ENCODE data around the gene CD164. TPM values are rescaled to one million over a fixed set of nuclear protein-coding genes. Genes with fewer than 3 reads are reported as not detected.
"Not testable (repeated sequence)": the region's sequence is repeated elsewhere in the genome, so short reads cannot be mapped to it uniquely, and the experiment has no call there.

Gene CD164
- total RNA-seq, 1 experiment from 2014 or later = 95.6 TPM

DNA sequence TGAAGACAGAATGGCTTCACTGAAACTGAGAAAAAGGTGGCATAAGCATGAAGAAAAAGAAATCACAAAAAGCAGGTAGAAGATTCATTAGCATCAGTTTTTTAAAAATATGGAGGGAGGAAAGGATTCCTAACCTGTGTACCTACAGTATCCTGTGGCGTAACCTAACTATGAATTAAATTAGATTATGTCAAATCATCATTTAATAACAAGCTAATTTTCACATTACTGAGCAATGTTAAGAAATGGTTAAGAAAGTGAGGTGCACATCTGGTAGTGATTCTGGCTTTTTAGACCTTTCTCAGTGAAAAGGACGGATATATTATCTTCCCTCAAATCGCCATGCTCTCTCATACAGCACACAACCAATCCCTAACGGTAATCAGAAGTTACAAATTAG is 12.5 kb downstream of the CD164 start:
- Histone ChIP-seq H3K4me3 (ENCODE audit: low read length) (no peak overlapping the region), H3K9me2 (replicated peaks; ENCODE audit: low read length) (no peaks in the 10 kb centered on the region), H4K20me1 (ENCODE audit: low read length) (no peaks in the 10 kb centered on the region; the same call in 1 of the 2 replicates), H3K4me1 (ENCODE audit: insufficient read depth, low read length) (no peaks in the 10 kb centered on the region), H3F3A (ENCODE audit: low read length, unreplicated experiment) (no peaks in the 10 kb centered on the region), H3K27ac (ENCODE audit: low read length) (no peak overlapping the region), H3K9ac (ENCODE audit: low read length) (no peak overlapping the region), H3K79me2 (ENCODE audit: low read length) (peaks cover 14% of the 10 kb centered on the region), H2AFZ (ENCODE audit: low read length) (no peak overlapping the region), H3K4me2 (ENCODE audit: low read length) (no peak overlapping the region), H3K36me3 (ENCODE audit: low read depth, low read length) (peaks cover 69% of the 10 kb centered on the region), H3K9me3 (ENCODE audit: low read length) (no peaks in the 10 kb centered on the region), H3K27me3 (ENCODE audit: low read length) (no peaks in the 10 kb centered on the region)
- DNase-seq = no peak
- POLR2A ChIA-PET (ENCODE audit: unreplicated experiment) = no interaction called here
- CTCF ChIA-PET = no interaction called here
- TF ChIP-seq, protein P1, sequence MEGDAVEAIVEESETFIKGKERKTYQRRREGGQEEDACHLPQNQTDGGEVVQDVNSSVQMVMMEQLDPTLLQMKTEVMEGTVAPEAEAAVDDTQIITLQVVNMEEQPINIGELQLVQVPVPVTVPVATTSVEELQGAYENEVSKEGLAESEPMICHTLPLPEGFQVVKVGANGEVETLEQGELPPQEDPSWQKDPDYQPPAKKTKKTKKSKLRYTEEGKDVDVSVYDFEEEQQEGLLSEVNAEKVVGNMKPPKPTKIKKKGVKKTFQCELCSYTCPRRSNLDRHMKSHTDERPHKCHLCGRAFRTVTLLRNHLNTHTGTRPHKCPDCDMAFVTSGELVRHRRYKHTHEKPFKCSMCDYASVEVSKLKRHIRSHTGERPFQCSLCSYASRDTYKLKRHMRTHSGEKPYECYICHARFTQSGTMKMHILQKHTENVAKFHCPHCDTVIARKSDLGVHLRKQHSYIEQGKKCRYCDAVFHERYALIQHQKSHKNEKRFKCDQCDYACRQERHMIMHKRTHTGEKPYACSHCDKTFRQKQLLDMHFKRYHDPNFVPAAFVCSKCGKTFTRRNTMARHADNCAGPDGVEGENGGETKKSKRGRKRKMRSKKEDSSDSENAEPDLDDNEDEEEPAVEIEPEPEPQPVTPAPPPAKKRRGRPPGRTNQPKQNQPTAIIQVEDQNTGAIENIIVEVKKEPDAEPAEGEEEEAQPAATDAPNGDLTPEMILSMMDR (conservative IDR thresholded peaks at IDR 0.05; ENCODE audit: low read depth, low read length) = no peak
- TF ChIP-seq EZH2phosphoT487 (IDR thresholded peaks at IDR 0.05; ENCODE audit: borderline replicate concordance, low read length) (no peak), EZH2 (IDR thresholded peaks at IDR 0.05; ENCODE audit: low read length, unreplicated experiment) (no peak)
- BruUV-seq (replicated peaks) = no TSS peak
- intact Hi-C loops (cut with micrococcal nuclease) = no loop called here
- ATAC-seq = no peak

DNA sequence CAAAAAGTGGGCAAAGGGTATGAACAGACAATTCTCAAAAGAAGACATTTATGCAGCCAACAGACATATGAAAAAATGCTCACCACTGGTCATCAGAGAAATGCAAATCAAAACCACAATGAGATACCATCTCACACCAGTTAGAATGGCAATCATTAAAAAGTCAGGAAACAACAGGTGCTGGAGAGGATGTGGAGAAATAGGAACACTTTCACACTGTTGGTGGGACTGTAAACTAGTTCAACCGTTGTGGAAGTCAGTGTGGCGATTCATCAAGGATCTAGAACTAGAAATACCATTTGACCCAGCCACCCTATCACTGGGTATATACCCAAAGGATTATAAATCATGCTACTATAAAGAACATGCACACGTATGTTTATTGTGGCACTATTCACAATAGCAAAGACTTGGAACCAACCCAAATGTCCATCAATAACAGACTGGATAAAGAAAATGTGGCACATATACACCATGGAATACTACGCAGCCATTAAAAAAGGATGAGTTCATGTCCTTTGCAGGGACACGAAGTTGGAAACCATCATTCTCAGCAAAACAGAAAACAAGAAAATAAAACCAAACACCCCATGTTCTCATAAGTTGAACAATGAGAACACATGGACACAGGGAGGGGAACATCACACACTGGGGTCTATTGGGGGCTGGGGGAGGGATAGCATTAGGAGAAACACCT is 17.7 kb downstream of the CD164 start:
- H3K9me3 ChIP-seq (ENCODE audit: low read length); H2AFZ ChIP-seq (ENCODE audit: low read length); H4K20me1 ChIP-seq (ENCODE audit: low read length); H3K4me1 ChIP-seq (ENCODE audit: insufficient read depth, low read length); CTCF ChIA-PET; H3F3A ChIP-seq (ENCODE audit: low read length, unreplicated experiment); H3K9ac ChIP-seq (ENCODE audit: low read length); H3K27me3 ChIP-seq (ENCODE audit: low read length); DNase-seq; intact Hi-C loops (cut with micrococcal nuclease); H3K27ac ChIP-seq (ENCODE audit: low read length); ATAC-seq; H3K4me2 ChIP-seq (ENCODE audit: low read length); H3K9me2 ChIP-seq (replicated peaks; ENCODE audit: low read length); H3K4me3 ChIP-seq (ENCODE audit: low read length); POLR2A ChIA-PET (ENCODE audit: unreplicated experiment); BruUV-seq (replicated peaks); H3K79me2 ChIP-seq (ENCODE audit: low read length): not testable (repeated sequence)
- peaks cover 47% of the 10 kb centered on the region for H3K36me3 ChIP-seq (ENCODE audit: low read depth, low read length)

DNA sequence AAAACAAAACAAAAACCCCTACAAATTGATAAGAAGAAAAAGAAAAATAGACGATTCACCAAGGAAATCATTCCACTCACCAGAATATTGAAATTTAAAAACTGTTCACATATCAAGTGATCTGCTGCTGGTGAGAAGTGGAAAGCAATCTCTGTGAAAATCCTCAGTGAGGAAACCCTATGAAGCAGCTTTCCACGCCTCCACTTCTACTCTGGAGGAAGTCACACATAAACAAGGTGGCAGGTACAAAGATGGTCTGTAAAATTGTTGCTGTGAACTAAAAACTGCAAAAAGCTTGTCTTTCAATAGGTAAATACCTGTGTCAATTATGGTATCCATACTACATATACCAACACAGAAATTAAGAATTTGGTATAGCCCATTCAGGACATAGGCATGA is 18.5 kb downstream of the CD164 start:
- Histone ChIP-seq H3K79me2 (ENCODE audit: low read length) (no peaks in the 10 kb centered on the region), H4K20me1 (ENCODE audit: low read length) (no peaks in the 10 kb centered on the region; the same call in 1 of the 2 replicates), H2AFZ (ENCODE audit: low read length) (no peak overlapping the region), H3F3A (ENCODE audit: low read length, unreplicated experiment) (no peaks in the 10 kb centered on the region), H3K36me3 (ENCODE audit: low read depth, low read length) (peaks cover 39% of the 10 kb centered on the region), H3K27ac (ENCODE audit: low read length) (no peak overlapping the region), H3K4me1 (ENCODE audit: insufficient read depth, low read length) (no peaks in the 10 kb centered on the region), H3K9ac (ENCODE audit: low read length) (no peak overlapping the region), H3K4me2 (ENCODE audit: low read length) (no peak overlapping the region), H3K27me3 (ENCODE audit: low read length) (no peaks in the 10 kb centered on the region), H3K9me2 (replicated peaks; ENCODE audit: low read length) (no peaks in the 10 kb centered on the region), H3K4me3 (ENCODE audit: low read length) (no peak overlapping the region), H3K9me3 (ENCODE audit: low read length) (no peaks in the 10 kb centered on the region)
- POLR2A ChIA-PET (ENCODE audit: unreplicated experiment) = no interaction called here
- CTCF ChIA-PET = no interaction called here
- ATAC-seq = no peak
- BruUV-seq (replicated peaks) = no TSS peak
- TF ChIP-seq EZH2 (IDR thresholded peaks at IDR 0.05; ENCODE audit: low read length, unreplicated experiment) (no peak), EZH2phosphoT487 (IDR thresholded peaks at IDR 0.05; ENCODE audit: borderline replicate concordance, low read length) (no peak)
- TF ChIP-seq, protein P1 (conservative IDR thresholded peaks at IDR 0.05; ENCODE audit: low read depth, low read length) = no peak
- intact Hi-C loops (cut with micrococcal nuclease) = no loop called here
- no peak for DNase-seq

Measured in PC-3 (cell line).